Measurements from ENCODE around the gene SPATA2.

DNA sequence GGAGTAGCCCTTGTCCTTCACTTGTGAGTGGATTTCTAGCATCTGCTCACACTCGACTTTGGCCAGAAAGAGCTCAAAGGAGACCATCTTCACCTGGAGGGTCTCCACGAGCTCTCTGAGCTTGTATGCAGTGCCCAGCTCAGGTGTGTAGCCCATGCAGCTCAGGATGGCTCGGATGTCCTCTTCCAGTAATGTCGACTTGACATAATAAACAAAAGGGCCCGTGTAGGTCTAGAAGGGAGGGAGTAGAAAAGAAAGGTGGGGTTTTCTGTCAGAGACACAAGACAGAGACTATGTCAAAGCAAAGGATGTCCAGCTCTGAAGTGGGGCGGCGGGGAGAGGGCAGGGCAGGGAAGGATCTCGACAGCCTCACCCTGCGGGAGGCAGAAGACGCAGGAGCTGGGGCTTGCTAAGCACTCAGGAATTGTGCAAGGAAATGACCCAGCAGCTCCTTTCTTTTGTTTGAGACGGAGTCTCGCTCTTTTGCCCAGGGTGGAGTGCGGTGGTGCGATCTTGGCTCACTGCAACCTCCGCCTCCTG is 8.6 kb downstream of the SPATA2 start:
- TF ChIP-seq, protein P1, sequence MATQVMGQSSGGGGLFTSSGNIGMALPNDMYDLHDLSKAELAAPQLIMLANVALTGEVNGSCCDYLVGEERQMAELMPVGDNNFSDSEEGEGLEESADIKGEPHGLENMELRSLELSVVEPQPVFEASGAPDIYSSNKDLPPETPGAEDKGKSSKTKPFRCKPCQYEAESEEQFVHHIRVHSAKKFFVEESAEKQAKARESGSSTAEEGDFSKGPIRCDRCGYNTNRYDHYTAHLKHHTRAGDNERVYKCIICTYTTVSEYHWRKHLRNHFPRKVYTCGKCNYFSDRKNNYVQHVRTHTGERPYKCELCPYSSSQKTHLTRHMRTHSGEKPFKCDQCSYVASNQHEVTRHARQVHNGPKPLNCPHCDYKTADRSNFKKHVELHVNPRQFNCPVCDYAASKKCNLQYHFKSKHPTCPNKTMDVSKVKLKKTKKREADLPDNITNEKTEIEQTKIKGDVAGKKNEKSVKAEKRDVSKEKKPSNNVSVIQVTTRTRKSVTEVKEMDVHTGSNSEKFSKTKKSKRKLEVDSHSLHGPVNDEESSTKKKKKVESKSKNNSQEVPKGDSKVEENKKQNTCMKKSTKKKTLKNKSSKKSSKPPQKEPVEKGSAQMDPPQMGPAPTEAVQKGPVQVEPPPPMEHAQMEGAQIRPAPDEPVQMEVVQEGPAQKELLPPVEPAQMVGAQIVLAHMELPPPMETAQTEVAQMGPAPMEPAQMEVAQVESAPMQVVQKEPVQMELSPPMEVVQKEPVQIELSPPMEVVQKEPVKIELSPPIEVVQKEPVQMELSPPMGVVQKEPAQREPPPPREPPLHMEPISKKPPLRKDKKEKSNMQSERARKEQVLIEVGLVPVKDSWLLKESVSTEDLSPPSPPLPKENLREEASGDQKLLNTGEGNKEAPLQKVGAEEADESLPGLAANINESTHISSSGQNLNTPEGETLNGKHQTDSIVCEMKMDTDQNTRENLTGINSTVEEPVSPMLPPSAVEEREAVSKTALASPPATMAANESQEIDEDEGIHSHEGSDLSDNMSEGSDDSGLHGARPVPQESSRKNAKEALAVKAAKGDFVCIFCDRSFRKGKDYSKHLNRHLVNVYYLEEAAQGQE (IDR thresholded peaks at IDR 0.05; ENCODE audit: insufficient read depth in 1 of 2, low read depth in 2 of 2, low read length in 2 of 2) = no peak
- TF ChIP-seq SIN3A (IDR thresholded peaks at IDR 0.05; ENCODE audit: borderline replicate concordance, insufficient read depth, low read length) (no peak), POLR2AphosphoS5 (IDR thresholded peaks at IDR 0.05; ENCODE audit: low read depth, low read length) (no peak), TAF1 (IDR thresholded peaks at IDR 0.05; ENCODE audit: borderline replicate concordance, insufficient read depth, low read length) (no peak), FOXP2 (optimal IDR thresholded peaks at IDR 0.05; ENCODE audit: borderline replicate concordance, extremely low read depth, extremely low read length, insufficient read depth) (no peak)
